Myocyte (in vitro differentiated cells): Measurements from ENCODE around the gene HMGB4. TPM values are rescaled to one million over a fixed set of nuclear protein-coding genes. Genes with fewer than 3 reads are reported as not detected.

Experiments used
- DNase-seq: peaks from one replicate; pipeline ENCODE4 v3.0.0-alpha.2; 2012; ENCODE audit warnings: low read depth
- total RNA-seq: library from RNA; depleted of rRNA; stranded (reverse); fragments of >200 nt; gene quantifications from 2 replicates; pipeline ENCODE4 v1.2.3, GENCODE V29; 2014

Gene HMGB4
- total RNA-seq, 1 donor from 2014 or later: not detected

DNA sequence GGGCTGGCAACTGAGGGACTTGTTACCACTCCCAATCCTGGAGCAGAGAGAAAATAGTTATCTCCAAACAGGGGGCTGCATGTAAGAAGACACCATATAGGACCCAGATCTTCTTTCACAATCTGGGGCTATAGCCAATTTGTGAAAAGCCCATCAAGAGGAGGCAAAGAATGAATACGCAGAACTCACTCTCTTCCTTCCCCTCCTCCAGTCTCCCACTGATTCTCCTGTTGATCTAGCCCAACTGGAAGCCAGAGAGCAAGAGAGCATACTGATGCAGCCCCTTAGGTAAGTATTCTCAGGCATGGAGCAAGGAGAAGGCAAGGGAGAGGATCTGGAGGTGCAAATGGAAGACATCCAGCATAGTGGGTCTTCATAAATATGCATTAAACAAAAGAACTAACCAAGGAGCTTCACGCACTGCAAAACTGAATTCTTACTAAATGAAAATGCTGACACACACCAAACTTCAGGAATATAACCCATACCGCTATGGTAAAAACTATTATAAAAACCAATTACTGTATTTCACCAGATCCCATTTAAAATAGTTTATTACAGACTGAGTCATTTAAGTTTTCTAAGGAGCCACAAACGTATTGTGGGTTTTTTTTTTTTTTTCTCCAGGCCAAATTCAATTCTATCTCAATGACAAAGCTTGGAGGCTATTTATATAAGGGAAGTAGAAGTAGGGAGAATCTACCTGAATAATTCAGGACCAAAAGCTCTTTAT lies 15.5 kb upstream of the HMGB4 start:
- no peak for DNase-seq

DNA sequence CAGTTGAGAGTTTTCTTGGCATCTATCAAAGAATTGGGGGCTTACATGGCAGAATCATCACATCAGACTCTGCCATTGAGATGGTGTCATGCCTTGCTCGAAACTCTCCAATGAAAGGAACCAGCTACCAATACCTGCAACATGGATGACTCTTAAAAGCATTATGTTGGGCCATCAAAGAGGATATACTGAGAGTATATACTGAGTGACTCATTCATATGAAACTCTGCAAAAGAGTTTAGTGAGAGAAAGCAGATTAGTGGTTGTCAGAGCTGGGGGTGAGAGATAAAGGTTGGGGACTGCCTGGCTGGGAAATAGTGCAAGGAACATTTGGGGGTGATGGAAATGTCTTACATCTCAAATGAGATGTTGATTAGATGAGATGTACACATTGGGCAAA lies 14.7 kb upstream of the HMGB4 start:
- no peak for DNase-seq

DNA sequence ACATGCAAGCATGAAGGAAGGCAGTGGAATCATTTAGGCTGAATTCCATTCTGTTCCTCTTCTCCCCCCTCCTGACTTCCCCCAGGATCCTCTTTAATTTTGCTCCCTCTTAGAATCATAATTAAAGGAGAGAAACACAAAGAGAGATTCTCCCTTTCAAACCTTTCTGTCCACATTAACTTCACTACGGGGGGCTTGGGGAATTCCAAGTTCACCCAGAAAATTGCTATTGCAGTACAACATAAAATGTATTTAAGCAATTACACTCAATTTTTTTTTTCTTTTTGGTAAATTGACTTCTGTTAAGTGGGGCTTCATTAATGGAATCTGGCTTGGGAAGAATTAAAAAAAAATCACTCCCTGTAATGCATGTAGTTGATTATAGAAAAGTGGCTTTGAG lies 13.4 kb upstream of the HMGB4 start:
- DNase-seq: no peak

DNA sequence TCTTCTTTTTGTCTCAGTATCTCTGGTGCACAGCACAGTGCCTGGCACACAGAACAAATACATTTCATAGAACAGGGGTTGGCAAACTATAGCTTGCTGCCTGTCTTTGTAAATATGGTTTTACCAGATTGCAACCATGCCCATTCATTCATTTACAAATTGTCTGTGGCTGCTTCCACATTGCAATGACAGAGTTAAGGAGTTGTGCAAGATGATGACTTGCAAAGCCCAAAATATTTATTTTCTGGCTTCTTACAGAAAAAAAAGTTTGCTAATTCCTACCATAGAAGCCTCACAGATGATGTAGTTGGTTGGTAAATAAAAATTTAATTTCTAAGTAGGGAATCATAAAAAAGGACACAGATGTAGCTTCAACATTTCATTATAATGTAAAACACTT lies 11.2 kb upstream of the HMGB4 start:
- no peak for DNase-seq

DNA sequence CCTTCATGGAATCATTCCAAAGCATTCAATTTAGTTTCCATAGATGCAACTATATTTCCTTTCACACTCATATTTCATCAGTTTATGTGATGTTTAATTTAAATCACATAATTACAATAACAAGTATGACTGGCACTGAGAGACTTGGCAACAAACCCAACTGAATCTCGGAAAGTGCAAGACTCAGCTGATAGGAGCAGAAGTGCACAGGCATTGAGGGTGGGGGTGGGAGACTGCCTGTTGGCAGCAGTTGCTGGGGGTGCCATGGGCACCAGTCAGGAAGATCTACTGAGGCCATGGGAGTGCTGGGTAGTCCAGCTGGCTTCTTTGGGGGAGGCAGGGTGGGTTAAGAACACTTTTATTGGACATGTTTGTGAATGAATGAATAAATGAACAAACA lies 10.4 kb upstream of the HMGB4 start:
- no peak for DNase-seq

DNA sequence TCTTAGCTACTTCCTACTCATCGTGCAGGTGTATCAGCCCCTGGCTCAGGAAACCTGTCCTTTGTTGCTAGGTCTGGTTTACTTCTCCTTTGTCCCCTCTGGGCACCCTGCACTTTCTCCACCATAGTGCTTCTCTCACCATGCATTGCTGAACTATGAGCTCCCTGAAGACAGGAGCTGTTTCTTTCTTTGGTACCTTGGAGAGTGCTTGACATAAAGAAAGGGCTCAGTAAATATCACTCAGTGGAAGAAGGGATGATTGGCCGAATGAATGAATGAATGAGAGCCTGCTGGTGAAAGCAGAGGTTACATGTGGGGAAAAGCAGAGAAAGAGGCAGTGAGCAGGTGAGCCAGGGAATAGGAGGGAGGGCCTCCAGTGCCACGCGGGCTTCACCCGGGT lies 9.8 kb upstream of the HMGB4 start:
- DNase-seq: no peak

DNA sequence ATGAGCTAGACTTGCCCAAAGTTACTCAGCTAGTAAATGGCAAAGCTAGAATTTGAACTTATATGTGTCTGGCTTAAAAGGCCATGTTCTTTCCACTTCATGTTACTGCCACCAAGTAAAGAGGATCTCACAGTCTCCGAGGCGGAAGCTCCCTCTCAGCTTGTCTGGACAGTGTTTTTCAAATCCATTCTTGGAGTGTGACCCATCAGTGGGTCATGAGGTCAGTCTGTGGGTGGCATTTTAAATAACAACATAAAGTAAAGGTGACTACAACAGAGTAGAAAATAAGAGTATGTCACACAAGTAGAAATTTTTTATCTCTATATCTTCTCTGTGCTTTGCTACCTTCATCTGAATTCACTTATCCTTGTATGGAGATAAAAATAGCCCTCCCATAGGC lies 3.2 kb upstream of the HMGB4 start:
- DNase-seq: no peak

DNA sequence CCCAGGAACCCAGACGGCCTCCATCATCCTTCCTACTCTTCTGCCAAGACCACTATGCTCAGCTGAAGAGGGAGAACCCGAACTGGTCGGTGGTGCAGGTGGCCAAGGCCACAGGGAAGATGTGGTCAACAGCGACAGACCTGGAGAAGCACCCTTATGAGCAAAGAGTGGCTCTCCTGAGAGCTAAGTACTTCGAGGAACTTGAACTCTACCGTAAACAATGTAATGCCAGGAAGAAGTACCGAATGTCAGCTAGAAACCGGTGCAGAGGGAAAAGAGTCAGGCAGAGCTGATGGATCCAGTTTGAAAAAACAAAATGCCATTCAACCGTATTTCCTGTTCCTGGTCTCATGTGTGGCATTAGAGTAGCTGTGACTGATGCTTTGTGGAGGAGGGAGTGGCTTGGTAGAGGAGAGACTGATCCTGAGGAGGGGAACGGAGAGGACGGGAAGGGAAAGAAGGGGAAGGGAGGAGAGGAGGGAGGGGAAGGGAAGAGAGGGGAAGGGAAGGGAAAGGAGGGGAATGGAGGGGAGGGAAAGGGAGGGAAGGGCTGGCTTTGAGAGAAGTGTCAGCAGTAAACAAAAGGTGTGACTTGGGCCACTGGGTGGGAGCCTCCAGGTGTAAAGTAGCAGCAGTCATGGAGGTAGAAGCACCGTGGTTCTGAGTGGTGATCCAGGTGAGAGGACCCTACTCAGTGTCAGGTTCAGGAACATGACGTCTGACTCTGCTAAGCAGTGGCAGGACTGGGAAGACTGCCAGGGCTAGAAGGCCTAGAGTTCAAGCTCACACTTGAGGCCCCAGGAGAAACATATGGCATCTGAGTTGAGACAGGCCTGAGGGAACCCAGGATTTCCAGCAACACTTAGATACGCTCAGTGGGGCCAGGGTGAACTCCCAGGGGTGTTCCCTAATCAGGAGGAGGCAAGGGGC lies 846 bp downstream of the HMGB4 start:
- DNase-seq: no peak

DNA sequence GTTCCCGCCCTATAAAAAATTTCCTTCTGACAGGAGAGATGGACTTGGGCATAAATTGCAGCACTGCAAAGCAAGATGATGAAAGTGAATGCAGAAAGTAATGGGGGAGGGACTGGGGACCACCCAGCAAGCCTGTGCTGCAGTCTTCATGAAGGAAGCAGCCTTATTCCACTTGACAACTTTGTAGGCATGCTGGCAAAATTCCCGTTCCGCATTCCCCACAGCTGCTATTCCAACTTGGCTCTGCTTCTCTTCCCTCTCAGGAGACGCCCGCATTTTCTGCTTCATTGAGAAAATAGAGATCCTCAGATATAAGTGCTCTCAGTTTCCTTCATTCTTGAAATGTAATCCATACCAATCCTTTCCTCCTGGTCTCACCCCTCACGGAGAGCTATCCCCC lies 2.4 kb downstream of the HMGB4 start:
- DNase-seq: no peak

DNA sequence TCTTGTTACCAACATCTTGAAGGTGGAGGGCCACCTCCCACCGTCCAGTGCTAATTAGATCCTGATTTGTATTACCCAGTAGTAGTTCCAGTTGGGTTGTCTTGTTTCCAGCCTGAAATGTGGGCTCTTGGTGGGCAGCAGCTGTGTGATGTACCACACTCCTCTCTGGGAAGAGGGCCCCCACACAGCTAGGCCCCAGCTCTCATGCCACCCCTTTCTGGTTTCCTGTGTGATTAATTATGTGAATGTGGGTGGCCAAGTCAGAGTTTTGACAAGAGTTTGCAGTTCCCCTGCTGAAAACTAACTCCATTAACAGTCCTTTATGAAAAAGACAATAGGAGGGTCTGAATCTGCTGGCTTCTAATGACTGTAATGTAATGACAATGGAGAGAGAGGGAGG lies 3.8 kb downstream of the HMGB4 start:
- DNase-seq: no peak

DNA sequence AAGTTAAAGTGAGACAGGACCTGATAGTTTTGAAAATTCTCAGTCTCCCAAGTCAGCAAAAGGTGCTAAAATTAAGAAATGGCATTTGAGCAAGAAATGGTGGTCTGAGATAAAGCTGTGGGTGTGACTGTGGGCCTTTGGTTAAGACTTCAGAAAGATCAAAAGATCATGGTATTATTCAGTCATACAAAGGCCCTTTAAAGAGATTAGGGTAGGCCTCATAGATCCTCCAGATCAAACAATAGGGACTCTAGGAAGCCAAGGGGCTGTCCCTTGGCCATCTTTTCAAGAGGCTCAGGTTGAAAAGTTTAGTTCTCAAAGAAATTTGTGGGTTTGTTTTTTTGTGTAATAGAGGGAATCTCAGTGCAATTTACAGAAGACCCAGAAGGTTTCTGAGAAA lies 8.4 kb downstream of the HMGB4 start:
- DNase-seq: no peak

DNA sequence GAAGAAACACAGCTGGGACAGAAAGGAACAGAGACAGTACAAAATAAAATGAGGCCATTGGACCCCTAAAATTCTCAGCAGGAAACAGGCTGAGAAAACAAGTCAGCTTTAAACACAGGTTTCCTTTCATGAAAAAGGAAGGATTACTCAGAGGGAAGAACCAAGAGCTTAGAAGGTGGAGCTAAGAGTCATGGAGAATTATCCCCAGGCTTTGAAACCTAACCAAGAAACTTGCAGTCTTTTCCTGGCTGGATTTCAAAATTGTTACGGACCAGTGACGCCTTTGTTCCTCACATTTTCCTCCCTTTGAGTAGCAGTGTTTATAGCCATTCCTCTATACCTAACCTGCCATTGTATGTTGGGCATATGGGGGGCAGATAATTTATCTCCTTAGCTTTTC lies 8.8 kb downstream of the HMGB4 start:
- DNase-seq: no peak

DNA sequence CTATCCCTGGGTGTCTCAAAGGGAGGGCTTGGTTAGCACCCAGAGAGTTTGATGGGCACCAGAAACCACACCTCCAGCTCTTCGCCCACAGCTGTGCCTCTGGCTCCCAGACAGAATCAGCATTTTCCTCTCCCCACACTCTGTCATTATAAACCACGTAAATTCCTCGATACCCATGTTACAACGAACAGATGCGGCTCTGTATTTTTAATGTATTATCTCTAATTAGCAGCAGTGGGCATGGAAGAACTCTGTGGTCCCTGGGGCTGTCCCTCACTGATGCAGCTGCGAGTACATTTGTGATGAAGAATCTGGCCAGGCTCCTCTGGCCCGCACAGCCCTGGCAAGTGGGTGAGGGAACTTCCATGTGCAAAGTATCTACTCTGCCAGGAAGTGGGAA lies 10.8 kb downstream of the HMGB4 start:
- DNase-seq: no peak

DNA sequence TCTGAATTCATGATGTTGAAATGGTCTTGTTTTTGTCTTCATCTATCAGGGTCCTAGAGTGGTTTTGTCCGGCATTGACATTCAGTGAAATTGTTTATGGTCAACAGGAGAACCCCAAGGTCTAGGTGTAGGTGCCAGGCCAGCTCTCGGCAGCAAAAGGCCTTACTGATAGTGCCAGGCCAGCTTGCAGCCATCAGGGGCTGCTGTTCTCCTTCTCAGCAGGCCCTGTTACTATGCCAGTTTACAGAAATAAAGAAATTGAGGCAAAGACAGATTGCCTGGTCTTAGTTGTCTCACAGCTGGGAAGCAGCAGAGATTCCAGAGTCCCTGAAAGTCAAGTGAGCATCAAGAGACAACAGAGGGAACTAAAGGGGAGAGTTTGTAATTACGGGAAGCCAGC lies 12.0 kb downstream of the HMGB4 start:
- DNase-seq: no peak

DNA sequence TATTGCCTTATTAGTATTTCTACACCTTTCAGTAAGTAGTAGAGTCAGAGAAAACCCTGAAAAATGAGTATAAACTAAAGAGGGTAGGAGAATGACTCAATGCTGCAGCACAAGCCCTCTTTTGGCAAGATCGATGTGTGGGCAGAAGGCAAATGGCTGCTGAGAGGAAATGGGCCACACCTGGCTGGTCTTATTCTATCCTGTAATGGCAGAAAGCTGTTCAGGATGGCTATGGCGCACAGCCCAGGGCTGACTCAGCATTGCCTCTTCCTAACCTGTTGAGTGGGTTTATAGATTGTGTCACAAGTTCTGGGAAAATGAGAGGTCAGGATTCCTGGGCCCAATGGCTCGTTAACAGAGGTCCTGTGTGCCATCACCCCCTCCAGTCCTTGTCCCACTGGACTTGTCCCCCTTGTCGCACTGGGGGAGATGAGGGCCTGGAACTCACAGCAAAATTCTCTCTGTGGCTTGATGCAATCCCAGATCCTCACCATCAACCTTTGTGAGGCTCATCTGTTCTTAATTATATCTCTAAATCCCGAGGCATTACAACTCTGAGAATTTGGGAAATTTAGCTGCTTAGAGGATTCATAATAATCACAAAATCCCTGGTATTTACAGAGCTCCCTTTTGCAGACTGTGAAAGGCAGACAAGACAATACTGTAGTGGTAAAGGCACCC lies 13.2 kb downstream of the HMGB4 start:
- DNase-seq: no peak

DNA sequence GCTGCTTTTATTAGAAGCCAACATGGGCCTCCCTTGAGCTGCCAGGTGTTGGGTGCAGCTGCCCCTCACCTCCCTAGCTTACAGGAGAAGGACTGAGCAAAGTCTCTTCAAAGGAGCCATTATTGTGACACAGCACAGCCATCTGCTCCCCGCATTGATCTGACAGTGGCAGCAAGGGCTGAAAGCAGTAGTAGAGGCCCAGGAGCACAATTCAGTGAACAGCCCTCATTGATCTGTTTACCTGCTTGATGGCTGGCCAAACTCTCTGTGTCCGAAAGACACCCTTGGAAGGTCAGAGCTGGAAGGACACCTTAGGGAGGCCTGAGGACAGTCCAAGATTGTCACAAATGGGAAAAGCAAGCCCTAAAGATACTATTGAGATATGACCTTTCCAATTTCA lies 14.5 kb downstream of the HMGB4 start:
- no peak for DNase-seq

DNA sequence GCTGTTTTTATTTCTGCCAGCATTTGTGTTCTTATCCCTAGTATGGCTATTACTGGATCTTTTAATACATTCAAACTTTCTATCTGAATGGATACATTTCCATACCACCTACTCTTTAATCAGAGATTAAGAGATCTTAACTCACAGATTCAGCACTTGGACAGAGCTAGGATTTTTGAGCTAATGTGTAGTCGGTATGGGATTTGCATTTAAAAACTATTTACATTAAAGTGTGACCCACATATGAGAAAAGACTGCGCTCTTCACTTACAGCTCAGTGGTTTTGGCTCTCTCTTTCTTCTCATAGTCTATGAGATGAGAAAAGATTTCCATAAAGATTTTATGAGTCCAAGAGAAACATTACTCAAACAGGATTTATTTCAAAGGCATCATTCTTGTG lies 16.4 kb downstream of the HMGB4 start:
- no peak for DNase-seq

DNA sequence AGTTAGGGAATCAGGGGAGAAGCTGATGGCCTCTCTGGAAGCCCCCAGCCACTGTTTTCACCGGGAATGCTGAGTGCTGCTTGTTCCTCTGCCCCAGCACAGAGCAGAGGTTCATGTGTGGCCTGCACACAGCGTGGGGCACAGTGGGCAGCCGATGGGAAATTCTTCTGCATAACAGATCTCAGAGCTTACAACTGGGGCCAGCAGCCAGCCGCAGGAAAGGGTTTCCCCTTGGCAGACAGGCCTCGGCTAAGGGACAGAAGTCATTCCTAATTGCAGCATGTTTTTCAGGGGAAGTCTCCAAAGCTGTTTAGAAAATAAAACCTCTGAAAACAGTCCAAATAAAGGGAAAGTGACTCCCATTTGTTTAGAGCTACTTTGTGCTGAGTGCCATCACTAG lies 22.6 kb downstream of the HMGB4 start:
- DNase-seq: no peak

DNA sequence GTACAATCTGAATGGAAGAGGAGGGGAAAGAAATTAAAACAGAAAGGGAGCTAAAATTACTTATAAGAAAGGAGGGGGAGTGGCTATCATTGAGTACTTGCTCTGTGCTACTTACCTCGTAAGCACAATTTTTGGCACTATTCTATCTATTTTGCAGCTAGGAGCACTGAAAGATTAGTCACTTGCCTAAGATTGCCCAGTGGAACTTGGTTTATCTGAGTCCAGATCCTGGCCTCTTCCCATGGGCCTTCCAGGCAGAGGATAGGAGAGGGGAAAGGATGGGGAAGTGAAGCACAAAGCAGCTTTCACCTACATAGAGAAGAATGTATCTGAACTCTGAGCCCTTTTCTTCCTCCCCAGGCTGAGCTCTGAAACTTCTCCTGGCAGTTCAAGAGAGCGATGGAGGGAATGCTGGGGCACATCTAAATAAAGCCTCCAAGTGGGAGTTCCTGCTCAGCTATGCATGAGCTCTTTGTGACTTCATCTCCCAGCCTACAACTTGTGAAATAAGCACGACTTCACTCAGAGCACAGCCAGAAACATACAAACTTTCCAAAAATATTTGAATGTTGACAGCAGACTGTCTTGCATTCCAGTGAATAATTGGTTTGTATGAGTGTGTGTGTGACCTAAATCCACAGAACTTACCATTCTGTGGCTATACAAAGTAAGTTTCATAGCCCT lies 29.4 kb downstream of the HMGB4 start:
- DNase-seq: no peak

DNA sequence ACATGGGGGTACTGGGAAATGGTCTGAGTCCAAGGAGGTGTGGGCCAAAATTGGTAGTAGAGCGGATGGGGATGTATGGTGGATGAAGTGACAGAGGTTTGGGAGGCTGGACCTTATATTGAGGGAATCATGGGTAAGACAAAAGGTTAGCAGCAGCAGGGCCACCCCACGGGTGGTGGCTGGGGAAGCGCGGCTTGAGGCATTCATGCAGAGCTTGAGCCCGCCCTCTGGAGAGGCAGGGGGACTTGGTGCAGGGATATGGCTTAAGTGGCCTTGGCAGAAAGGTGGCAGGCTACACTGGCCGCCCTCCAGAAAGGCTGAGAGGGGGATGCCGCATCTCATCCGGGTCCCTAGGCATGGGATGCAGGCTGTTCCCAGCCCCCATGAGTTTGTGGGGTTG lies 31.5 kb downstream of the HMGB4 start:
- no peak for DNase-seq

DNA sequence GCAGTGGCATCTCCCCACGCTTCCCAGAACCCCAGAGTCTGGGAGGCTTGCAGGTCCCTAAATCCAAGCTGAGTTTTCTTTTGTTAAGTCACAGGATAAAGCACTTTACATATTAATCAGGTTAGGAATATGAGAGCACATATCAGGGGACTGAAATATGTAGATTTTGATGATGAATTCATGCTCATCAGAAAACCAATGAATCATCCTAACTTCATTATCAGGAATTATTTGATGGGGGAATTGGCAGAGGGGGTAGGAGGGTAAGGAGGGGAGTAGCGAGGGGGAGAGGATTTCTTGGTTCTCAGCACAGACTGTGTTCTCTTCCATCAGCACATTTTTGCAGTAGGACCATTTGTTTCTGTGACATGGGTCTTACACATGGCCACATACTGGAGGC lies 32.1 kb downstream of the HMGB4 start:
- DNase-seq: no peak
